Mesendoderm (in vitro differentiated cells): ENCODE measurements around the gene DEFB114.
A peak's percentile ranks its signal among the peaks of the same experiment; 100 is the strongest.

Source experiments
- DNase-seq: peaks from one replicate; pipeline ENCODE4 v3.0.0; 2013
- H2AK5ac ChIP-seq: 2 replicates; pipeline ENCODE4 v1.6.1; 2013; ENCODE audit warnings: low read length, inconsistent platforms
- H2BK120ac ChIP-seq: 2 replicates; pipeline ENCODE4 v1.6.1; 2013; ENCODE audit warnings: low read depth, mild to moderate bottlenecking, low read length, moderate library complexity, mixed read lengths
- H2BK15ac ChIP-seq: replicated peaks from 2 replicates; pipeline ENCODE4 v1.6.1; 2013; ENCODE audit warnings: low read depth, mild to moderate bottlenecking, moderate library complexity
- H2BK5ac ChIP-seq: 2 replicates; pipeline ENCODE4 v1.6.1; 2013; ENCODE audit warnings: low read length, inconsistent platforms
- H3K18ac ChIP-seq: 2 replicates; pipeline ENCODE4 v1.6.1; 2013; ENCODE audit warnings: mild to moderate bottlenecking, low read length, mixed read lengths
- H3K23ac ChIP-seq: one replicate; pipeline ENCODE4 v1.6.1; 2013; ENCODE audit warnings: low read length
- H3K27ac ChIP-seq: 2 replicates; pipeline ENCODE4 v1.5.1; 2013; ENCODE audit warnings: low read depth, mild to moderate bottlenecking, inconsistent platforms, low read length, moderate library complexity
- H3K27me3 ChIP-seq: 2 replicates; pipeline ENCODE4 v1.6.1; 2013; ENCODE audit warnings: low read length, control low read depth, mild to moderate bottlenecking, inconsistent platforms; ENCODE audit not compliant: insufficient read depth, poor library complexity
- H3K36me3 ChIP-seq: 2 replicates; pipeline ENCODE4 v1.6.1; 2013; ENCODE audit warnings: low read length, inconsistent platforms; ENCODE audit not compliant: control insufficient read depth, insufficient read depth
- H3K4ac ChIP-seq: one replicate; pipeline ENCODE4 v1.6.1; 2013; ENCODE audit warnings: low read depth, mild to moderate bottlenecking, low read length, moderate library complexity
- H3K4me1 ChIP-seq: 2 replicates; pipeline ENCODE4 v1.6.1; 2013; ENCODE audit warnings: low read depth, low read length, inconsistent platforms; ENCODE audit not compliant: control insufficient read depth
- H3K4me2 ChIP-seq: 2 replicates; pipeline ENCODE4 v1.6.1; 2013; ENCODE audit warnings: low read length
- H3K4me3 ChIP-seq: 2 replicates; pipeline ENCODE4 v1.5.1; 2013; ENCODE audit warnings: mild to moderate bottlenecking, low read length
- H3K56ac ChIP-seq: one replicate; pipeline ENCODE4 v1.6.1; 2013; ENCODE audit warnings: low read length
- H3K79me1 ChIP-seq: 2 replicates; pipeline ENCODE4 v1.6.1; 2013; ENCODE audit warnings: low read length, inconsistent platforms
- H3K79me2 ChIP-seq: 2 replicates; pipeline ENCODE4 v1.6.1; 2013; ENCODE audit warnings: mild to moderate bottlenecking, low read length; ENCODE audit not compliant: control insufficient read depth, insufficient read depth
- H3K9ac ChIP-seq: 2 replicates; pipeline ENCODE4 v1.6.1; 2013; ENCODE audit warnings: low read length, inconsistent platforms
- H4K5ac ChIP-seq: one replicate; pipeline ENCODE4 v1.6.1; 2013; ENCODE audit warnings: low read length
- H4K8ac ChIP-seq: one replicate; pipeline ENCODE4 v1.6.1; 2013; ENCODE audit warnings: low read depth, mild to moderate bottlenecking, control low read depth, low read length, moderate library complexity
- WGBS: extraction: QIAGEN DNeasy Blood & Tissue Kit; methylation state at CpG from one replicate; pipeline ENCODE4 v1.1.7; 2013; ENCODE audit warnings: low lambda C conversion rate, missing lambda C conversion rate; ENCODE audit not compliant: insufficient coverage; ENCODE audit errors: extremely low coverage; 5-methylcytosine and 5-hydroxymethylcytosine counted together

The DEFB114 gene

DNA sequence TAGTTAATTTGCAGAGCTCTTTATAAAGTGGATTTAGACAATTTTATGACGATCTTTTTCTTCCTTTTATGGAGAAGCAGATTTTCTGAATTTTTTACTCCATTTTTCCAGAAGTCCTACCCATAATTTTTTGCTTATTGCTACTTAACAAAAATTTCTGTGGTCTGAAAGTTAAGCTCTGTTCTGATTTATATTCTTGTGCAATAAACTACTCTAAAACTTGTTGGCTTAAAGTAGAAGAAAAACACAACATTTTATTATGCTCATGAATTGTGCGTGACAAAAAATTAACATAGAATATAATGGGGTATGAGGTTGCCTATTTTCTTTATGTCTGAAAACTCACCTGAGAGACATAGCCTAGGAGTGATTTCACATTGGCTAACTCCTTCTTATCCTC lies 2.9 kb upstream of the DEFB114 start:
- Histone ChIP-seq H3K4me2 (no peak overlapping the region), H3K4me3 (no peak overlapping the region), H3K79me2 (no peaks in the 10 kb centered on the region), H2AK5ac (no peak overlapping the region), H3K27ac (no peak overlapping the region), H3K4me1 (no peaks in the 10 kb centered on the region), H3K18ac (no peak overlapping the region), H4K5ac (no peak overlapping the region), H3K23ac (no peak overlapping the region), H3K27me3 (no peaks in the 10 kb centered on the region), H3K36me3 (no peaks in the 10 kb centered on the region), H3K79me1 (no peaks in the 10 kb centered on the region), H4K8ac (no peak overlapping the region), H2BK5ac (no peak overlapping the region), H2BK15ac (no peak overlapping the region), H3K9ac (no peak overlapping the region), H3K56ac (no peak overlapping the region), H2BK120ac (no peak overlapping the region), H3K4ac (no peak overlapping the region)
- WGBS = no CpG with 5 or more reads among the region's 2 CpGs
- no peak for DNase-seq

DNA sequence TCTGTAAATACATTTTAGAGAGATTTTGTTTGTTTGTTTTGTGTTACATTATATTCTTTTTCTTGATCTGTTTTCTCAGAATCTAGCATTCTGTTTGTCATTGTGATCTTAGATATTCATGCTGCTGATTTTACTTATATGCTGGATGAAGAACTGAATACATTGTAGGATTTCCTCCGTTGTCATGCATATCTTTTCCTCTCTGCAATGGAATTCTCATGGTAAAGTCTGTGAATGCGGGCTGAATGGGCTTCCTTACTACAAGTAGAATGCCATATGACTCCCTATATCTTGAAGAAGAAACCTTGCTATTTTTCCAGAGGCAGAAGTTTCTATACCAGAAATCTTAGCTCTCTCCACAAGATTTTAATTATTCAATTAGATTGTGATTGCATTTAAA lies 2.4 kb upstream of the DEFB114 start:
- H3K27ac ChIP-seq = no peak overlapping the region
- no peak overlapping the region for H2BK120ac ChIP-seq
- H4K5ac ChIP-seq = no peak overlapping the region
- H3K4me2 ChIP-seq = no peak overlapping the region
- H3K23ac ChIP-seq = no peak overlapping the region
- peak; percentile 31 for DNase-seq
- no peak overlapping the region for H3K18ac ChIP-seq
- H3K79me2 ChIP-seq = no peaks in the 10 kb centered on the region
- no peaks in the 10 kb centered on the region for H3K4me1 ChIP-seq
- H3K56ac ChIP-seq = no peak overlapping the region
- no peak overlapping the region for H2BK5ac ChIP-seq
- H3K9ac ChIP-seq = no peak overlapping the region
- WGBS = no CpG with 5 or more reads among the region's 2 CpGs
- H3K4ac ChIP-seq = no peak overlapping the region
- H3K27me3 ChIP-seq = no peaks in the 10 kb centered on the region
- H2AK5ac ChIP-seq = no peak overlapping the region
- no peak overlapping the region for H2BK15ac ChIP-seq
- H3K36me3 ChIP-seq = no peaks in the 10 kb centered on the region
- H3K4me3 ChIP-seq = no peak overlapping the region
- H3K79me1 ChIP-seq = no peaks in the 10 kb centered on the region
- no peak overlapping the region for H4K8ac ChIP-seq

DNA sequence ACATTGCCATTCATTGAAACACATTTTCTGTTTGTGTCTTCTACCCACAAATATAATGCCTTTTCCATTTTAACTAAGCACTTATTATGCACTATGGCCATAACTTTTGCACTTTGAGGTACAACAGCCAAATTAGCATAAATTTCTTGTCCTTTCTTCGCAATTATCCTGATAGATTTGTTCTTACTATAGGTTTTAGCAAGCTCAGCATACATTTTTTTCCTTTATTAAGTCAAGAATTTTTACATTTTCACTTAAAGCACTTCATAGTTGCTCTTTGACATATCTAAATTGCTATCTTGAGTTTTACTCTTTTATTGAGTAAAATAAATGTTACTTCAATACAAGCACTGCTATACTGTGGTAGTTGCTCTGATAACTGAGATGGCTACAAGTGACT lies 5.8 kb downstream of the DEFB114 start:
- H2BK15ac ChIP-seq = no peak overlapping the region
- no peak overlapping the region for H3K18ac ChIP-seq
- H3K56ac ChIP-seq = no peak overlapping the region
- H2BK5ac ChIP-seq = no peak overlapping the region
- DNase-seq = no peak
- H2AK5ac ChIP-seq = no peak overlapping the region
- H3K79me2 ChIP-seq = no peaks in the 10 kb centered on the region
- H4K8ac ChIP-seq = no peak overlapping the region
- no peak overlapping the region for H4K5ac ChIP-seq
- H3K23ac ChIP-seq = no peak overlapping the region
- no peaks in the 10 kb centered on the region for H3K79me1 ChIP-seq
- H3K27me3 ChIP-seq = no peaks in the 10 kb centered on the region
- no peak overlapping the region for H3K27ac ChIP-seq
- WGBS = no CpG with 5 or more reads among the region's 1 CpG
- H3K9ac ChIP-seq = no peak overlapping the region
- H3K36me3 ChIP-seq = no peaks in the 10 kb centered on the region
- H2BK120ac ChIP-seq = no peak overlapping the region
- no peak overlapping the region for H3K4ac ChIP-seq
- no peak overlapping the region for H3K4me3 ChIP-seq
- H3K4me2 ChIP-seq = no peak overlapping the region
- no peaks in the 10 kb centered on the region for H3K4me1 ChIP-seq

DNA sequence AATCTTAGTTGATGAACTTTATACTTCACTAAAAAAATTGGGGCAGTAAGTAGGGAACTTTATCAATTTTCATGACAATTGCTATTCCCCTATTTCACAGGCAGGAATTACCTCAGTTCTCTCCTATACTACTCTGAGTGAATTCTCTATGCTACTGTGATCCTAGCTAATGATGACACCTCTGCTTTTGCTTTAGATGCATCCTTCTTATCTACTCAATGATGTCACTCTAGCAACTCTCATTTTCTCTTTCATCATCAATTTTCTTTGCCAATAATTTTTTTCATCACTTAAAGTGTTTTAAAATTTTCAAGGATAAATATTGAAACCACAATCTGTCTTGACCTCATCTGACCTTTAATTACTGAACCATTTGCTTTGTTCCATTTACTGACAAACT lies 8.1 kb downstream of the DEFB114 start:
- Histone ChIP-seq H2BK15ac (no peak overlapping the region), H2BK5ac (no peak overlapping the region), H3K27me3 (no peaks in the 10 kb centered on the region), H2AK5ac (no peak overlapping the region), H3K4me2 (no peak overlapping the region), H3K79me1 (no peaks in the 10 kb centered on the region), H3K79me2 (no peaks in the 10 kb centered on the region), H3K36me3 (no peaks in the 10 kb centered on the region), H3K56ac (no peak overlapping the region), H4K5ac (no peak overlapping the region), H3K18ac (no peak overlapping the region), H3K23ac (no peak overlapping the region), H2BK120ac (no peak overlapping the region), H4K8ac (no peak overlapping the region), H3K9ac (no peak overlapping the region), H3K27ac (no peak overlapping the region), H3K4ac (no peak overlapping the region), H3K4me1 (no peaks in the 10 kb centered on the region), H3K4me3 (no peak overlapping the region)
- DNase-seq = no peak

DNA sequence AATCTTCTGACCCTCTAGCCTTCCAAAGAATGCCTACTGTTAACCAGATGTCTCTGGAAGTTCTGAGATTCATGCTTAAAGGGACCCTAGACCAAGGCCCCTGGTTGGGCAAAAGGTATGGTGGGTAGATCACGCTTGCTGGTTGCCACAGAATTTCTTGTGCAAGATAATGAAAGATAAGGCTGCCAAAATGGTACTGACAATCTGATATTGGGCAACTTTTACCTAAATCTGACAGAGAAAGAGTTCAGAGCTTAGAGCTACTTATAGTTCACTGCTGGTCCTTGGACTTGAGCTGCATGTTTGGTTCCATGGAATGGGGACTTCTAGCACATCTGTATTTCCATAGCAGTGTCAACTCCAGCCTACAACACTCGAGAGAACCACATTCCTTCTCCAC lies 12.0 kb downstream of the DEFB114 start:
- no peak overlapping the region for H4K5ac ChIP-seq
- H4K8ac ChIP-seq = no peak overlapping the region
- no peaks in the 10 kb centered on the region for H3K36me3 ChIP-seq
- no peaks in the 10 kb centered on the region for H3K27me3 ChIP-seq
- H3K4ac ChIP-seq = no peak overlapping the region
- H3K4me3 ChIP-seq = no peak overlapping the region
- no peaks in the 10 kb centered on the region for H3K4me1 ChIP-seq
- no peak overlapping the region for H3K9ac ChIP-seq
- H3K79me1 ChIP-seq = no peaks in the 10 kb centered on the region
- H3K27ac ChIP-seq = no peak overlapping the region
- no peak overlapping the region for H3K18ac ChIP-seq
- H2BK120ac ChIP-seq = no peak overlapping the region
- H3K23ac ChIP-seq = no peak overlapping the region
- WGBS = no CpG with 5 or more reads among the region's 2 CpGs
- H2BK5ac ChIP-seq = no peak overlapping the region
- no peak overlapping the region for H2AK5ac ChIP-seq
- no peak overlapping the region for H3K4me2 ChIP-seq
- H3K56ac ChIP-seq = no peak overlapping the region
- no peaks in the 10 kb centered on the region for H3K79me2 ChIP-seq
- no peak overlapping the region for H2BK15ac ChIP-seq
- peak; percentile 3 for DNase-seq

DNA sequence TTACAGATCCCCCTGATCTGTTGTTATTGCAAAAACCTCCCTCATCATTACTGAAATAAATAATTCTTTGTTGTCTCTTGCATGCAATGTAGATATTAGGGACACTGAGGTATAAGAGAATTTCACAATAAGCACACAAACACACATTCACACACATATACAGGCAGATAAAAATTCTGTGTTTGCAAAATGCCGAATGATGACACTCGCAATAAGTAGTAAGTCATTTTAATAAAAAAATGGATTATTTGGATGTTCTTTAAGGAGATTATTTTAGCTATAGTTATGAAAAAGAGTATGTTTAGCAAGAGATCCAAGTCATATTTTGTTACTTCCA lies 13.6 kb downstream of the DEFB114 start:
- Histone ChIP-seq H3K27ac (no peak overlapping the region), H2BK120ac (no peak overlapping the region), H3K4me2 (no peak overlapping the region), H2AK5ac (no peak overlapping the region), H3K79me1 (no peaks in the 10 kb centered on the region), H3K36me3 (no peaks in the 10 kb centered on the region), H3K23ac (no peak overlapping the region), H3K4ac (no peak overlapping the region), H3K79me2 (no peaks in the 10 kb centered on the region), H2BK15ac (no peak overlapping the region), H4K5ac (no peak overlapping the region), H4K8ac (no peak overlapping the region), H3K56ac (no peak overlapping the region), H3K27me3 (no peaks in the 10 kb centered on the region), H3K4me3 (no peak overlapping the region), H3K9ac (no peak overlapping the region), H2BK5ac (no peak overlapping the region), H3K18ac (no peak overlapping the region), H3K4me1 (no peaks in the 10 kb centered on the region)
- no peak for DNase-seq
- no CpG with 5 or more reads among the region's 2 CpGs for WGBS
